PC-3 (cell line): ENCODE data around the gene OXCT2.
"Not testable (repeated sequence)": the region's sequence is repeated elsewhere in the genome, so short reads cannot be mapped to it uniquely, and the experiment has no call there.

Experiments used
- CTCF ChIP-seq: fragments of 300-600 bp; sonication (generic); conservative IDR thresholded peaks from 2 replicates; pipeline ENCODE4 v1.5.1; 2017; ENCODE audit warnings: antibody characterized with exemption, low read depth, mild to moderate bottlenecking, low read length
- EZH2 ChIP-seq: fragments of 300-600 bp; sonication (generic); IDR thresholded peaks from one replicate; pipeline ENCODE4 v1.6.1; 2017; ENCODE audit warnings: antibody characterized with exemption, mild to moderate bottlenecking, low read length; ENCODE audit not compliant: unreplicated experiment
- EZH2phosphoT487 ChIP-seq: fragments of 300-600 bp; sonication (generic); IDR thresholded peaks from 2 replicates; pipeline ENCODE4 v1.6.1; 2018; ENCODE audit warnings: mild to moderate bottlenecking, antibody characterized with exemption, low read length, borderline replicate concordance

GRCh38 chr1:39773369-39773979, 2.3 kb upstream of the OXCT2 start:
- not testable (repeated sequence) for TF ChIP-seq EZH2phosphoT487, CTCF, EZH2
